ENCODE measurements around the gene PODNL1. TPM values are rescaled to one million over a fixed set of nuclear protein-coding genes. Genes with fewer than 3 reads are reported as not detected.

The PODNL1 gene
- 1.7 and 1.9 TPM in 2 replicates for total RNA-seq

GRCh38 chr19:13938301-13939064 lies at the start of gene PODNL1:
Gene PODNL1 (minus strand): TSS chr19:13938417. CDS start chr19:13938181, 236 bp downstream.

DNA sequence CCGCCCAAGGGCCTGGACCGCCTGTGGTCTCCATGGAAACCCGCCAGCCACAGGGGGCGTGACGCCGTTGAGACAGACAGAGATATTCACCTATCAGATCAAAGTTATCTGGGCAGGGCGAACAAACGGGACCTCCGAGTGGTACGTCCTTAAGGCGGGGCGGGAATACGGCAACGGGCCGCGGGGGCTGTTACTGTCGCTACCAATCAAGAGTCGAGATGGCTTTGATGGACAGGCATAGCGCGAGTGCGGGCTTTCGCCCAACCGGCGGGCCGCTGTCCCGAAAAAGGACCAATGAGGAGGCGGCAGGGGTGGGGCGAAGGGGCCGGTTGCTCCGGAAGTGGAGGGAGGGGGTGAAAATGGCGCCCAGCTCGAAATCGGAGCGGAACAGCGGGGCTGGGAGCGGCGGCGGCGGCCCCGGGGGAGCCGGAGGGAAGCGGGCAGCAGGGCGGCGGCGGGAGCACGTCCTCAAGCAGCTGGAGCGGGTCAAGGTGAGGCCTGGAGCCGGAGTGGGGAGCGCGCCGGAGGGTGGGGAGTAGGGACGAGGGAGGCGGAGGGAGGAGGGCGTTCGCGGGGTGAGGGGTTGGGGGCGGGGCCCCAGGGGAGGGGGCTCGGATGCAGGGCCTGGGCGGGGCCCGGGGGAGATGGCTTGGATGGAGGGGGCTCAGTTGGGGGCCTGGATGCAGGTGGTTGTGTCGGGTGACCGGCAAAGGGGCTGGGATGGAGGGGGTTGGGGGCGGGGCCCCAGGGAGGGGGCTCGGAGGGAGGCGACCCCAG lies 14.1 kb upstream of the PODNL1 start, which contains the start of gene DCAF15:
Gene DCAF15, plus strand, starts transcription at position 356 of the 777 bp plus-strand sequence. Its CDS starts 4 bp downstream, at position 360.

DNA sequence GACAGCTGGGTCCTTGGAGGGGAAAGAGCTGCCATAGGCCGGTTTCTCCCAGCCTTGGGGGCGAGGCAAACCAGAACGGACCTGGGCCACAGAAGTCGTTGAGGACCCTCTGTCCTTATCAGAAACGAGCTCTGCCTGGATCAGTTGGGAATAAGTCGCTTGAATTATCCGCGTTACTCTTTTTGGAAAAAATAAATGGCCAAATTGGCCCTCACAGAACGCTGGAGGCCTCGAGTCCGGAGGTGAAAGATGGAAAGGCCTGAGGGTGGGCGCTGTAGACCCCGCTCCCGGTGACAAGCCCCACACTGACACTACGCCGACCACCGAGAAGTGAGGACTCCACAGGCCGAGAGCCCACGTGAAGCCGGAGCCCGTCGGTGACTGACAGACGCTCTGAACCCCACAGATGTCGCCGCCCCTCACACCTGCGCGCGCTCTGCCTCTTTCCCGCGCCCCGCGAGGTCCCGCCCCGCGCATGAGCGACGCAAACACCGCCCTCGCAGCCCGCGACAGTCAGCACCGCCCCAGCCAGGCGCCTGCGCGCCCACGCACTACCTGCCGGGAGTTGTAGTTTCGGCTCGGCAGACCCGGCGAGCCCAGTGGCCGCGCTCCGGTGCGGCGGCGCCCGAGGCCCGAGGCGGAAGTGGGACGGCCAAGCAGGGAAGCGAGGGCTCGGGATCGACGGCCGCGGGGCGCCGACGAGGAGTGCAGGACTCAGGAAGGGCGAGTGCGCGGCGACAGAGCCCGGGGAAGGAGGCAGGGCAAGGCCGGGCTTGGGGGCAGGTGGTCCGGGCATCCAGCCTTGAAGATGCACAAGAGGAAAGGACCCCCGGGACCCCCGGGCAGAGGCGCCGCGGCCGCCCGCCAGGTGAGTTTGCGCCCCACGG lies 32.3 kb downstream of the PODNL1 start, which contains the start of the genes BRME1 and CC2D1A:
Gene BRME1, minus strand, starts transcription at position 484 of the 887 bp plus-strand sequence. CDS start 1,225 bp downstream, outside the sequence.
Gene CC2D1A, plus strand, starts transcription at position 568 of the 887 bp plus-strand sequence. Its CDS starts 241 bp downstream, at position 809.

Other genes with a start within 250 kb of the PODNL1 start
- 33.1 and 35.0 TPM in 2 replicates for gene MRI1, start 173.9 kb downstream of the PODNL1 start, total RNA-seq
- 245 and 290 TPM in 2 replicates for gene C19orf53, start 164.0 kb downstream of the PODNL1 start, total RNA-seq
- gene ZSWIM4, start 143.0 kb downstream of the PODNL1 start, total RNA-seq, result 3.9 and 4.9 TPM in 2 replicates
- not detected in 2 replicates for gene NANOS3, start 61.3 kb downstream of the PODNL1 start, total RNA-seq
- under 0.01 and 0.17 TPM in 2 replicates for gene BRME1, start 32.3 kb downstream of the PODNL1 start, total RNA-seq
- gene CC2D1A, start 32.2 kb downstream of the PODNL1 start, total RNA-seq, result 16.5 and 17.8 TPM in 2 replicates
- gene DCAF15, start 14.1 kb upstream of the PODNL1 start, total RNA-seq, result 22.2 and 27.6 TPM in 2 replicates
- 4.5 and 5.0 TPM in 2 replicates for gene RFX1, start 67.9 kb upstream of the PODNL1 start, total RNA-seq
- not detected in 2 replicates for gene RLN3, start 89.7 kb upstream of the PODNL1 start, total RNA-seq
- 2.2 and 3.2 TPM in 2 replicates for gene IL27RA, start 93.3 kb upstream of the PODNL1 start, total RNA-seq
- 0.15 and 0.17 TPM in 2 replicates for gene PALM3, start 123.7 kb upstream of the PODNL1 start, total RNA-seq
- 0.30 and 1.2 TPM in 2 replicates for gene MISP3, start 134.4 kb upstream of the PODNL1 start, total RNA-seq
- not detected in 2 replicates for gene C19orf67, start 147.4 kb upstream of the PODNL1 start, total RNA-seq
- 31.4 and 33.9 TPM in 2 replicates for gene SAMD1, start 152.3 kb upstream of the PODNL1 start, total RNA-seq
- 54.0 and 57.4 TPM in 2 replicates for gene PRKACA, start 179.3 kb upstream of the PODNL1 start, total RNA-seq
- gene ASF1B, start 198.2 kb upstream of the PODNL1 start, total RNA-seq, result 53.6 and 56.5 TPM in 2 replicates

All from bronchus fibroblast of lung (primary cell).